RWPE2 (cell line): ENCODE results near the gene FAM193B.

Experiments used
- ATAC-seq: fragments of 200-7000 bp; cut with Tn5 transposase; 3 replicates; pipeline ENCODE4 v1.9.1; 2021; ENCODE audit warnings: low read depth
- DNase-seq: peaks from one replicate; pipeline ENCODE4 v3.0.0-alpha.2; 2020; ENCODE audit warnings: low spot score
- H3K27ac ChIP-seq: fragments of 450-650 bp; 2 replicates; pipeline ENCODE4 v1.5.1; 2017; ENCODE audit warnings: mild to moderate bottlenecking; ENCODE audit not compliant: poor library complexity, severe bottlenecking
- H3K27me3 ChIP-seq: fragments of 250-450 bp; sonication (Bioruptor Pico); 2 replicates; pipeline ENCODE4 v1.5.1; 2021; ENCODE audit warnings: mild to moderate bottlenecking, moderate library complexity; ENCODE audit not compliant: insufficient read depth, poor library complexity, severe bottlenecking
- H3K36me3 ChIP-seq: fragments of 250-450 bp; sonication (Bioruptor Pico); 2 replicates; pipeline ENCODE4 v1.5.1; 2020; ENCODE audit warnings: low read depth, mild to moderate bottlenecking, moderate library complexity
- H3K4me1 ChIP-seq: fragments of 250-450 bp; sonication (Bioruptor Pico); 2 replicates; pipeline ENCODE4 v1.5.1; 2021; ENCODE audit warnings: mild to moderate bottlenecking, moderate library complexity; ENCODE audit not compliant: insufficient read depth, poor library complexity, severe bottlenecking
- H3K4me3 ChIP-seq: fragments of 250-450 bp; sonication (Bioruptor Pico); 2 replicates; pipeline ENCODE4 v1.5.1; 2021; ENCODE audit warnings: mild to moderate bottlenecking, moderate library complexity; ENCODE audit not compliant: severe bottlenecking
- H3K9me3 ChIP-seq: fragments of 250-450 bp; sonication (Bioruptor Pico); 2 replicates; pipeline ENCODE4 v1.5.1; 2021; ENCODE audit warnings: mild to moderate bottlenecking, moderate library complexity; ENCODE audit not compliant: severe bottlenecking
- TF ChIP-seq, protein P1 (sequence below): fragments of 450-650 bp; IDR thresholded peaks from one replicate; pipeline ENCODE4 v1.5.1; 2017; ENCODE audit warnings: mild to moderate bottlenecking, moderate library complexity; ENCODE audit not compliant: poor library complexity, severe bottlenecking

The FAM193B gene

DNA sequence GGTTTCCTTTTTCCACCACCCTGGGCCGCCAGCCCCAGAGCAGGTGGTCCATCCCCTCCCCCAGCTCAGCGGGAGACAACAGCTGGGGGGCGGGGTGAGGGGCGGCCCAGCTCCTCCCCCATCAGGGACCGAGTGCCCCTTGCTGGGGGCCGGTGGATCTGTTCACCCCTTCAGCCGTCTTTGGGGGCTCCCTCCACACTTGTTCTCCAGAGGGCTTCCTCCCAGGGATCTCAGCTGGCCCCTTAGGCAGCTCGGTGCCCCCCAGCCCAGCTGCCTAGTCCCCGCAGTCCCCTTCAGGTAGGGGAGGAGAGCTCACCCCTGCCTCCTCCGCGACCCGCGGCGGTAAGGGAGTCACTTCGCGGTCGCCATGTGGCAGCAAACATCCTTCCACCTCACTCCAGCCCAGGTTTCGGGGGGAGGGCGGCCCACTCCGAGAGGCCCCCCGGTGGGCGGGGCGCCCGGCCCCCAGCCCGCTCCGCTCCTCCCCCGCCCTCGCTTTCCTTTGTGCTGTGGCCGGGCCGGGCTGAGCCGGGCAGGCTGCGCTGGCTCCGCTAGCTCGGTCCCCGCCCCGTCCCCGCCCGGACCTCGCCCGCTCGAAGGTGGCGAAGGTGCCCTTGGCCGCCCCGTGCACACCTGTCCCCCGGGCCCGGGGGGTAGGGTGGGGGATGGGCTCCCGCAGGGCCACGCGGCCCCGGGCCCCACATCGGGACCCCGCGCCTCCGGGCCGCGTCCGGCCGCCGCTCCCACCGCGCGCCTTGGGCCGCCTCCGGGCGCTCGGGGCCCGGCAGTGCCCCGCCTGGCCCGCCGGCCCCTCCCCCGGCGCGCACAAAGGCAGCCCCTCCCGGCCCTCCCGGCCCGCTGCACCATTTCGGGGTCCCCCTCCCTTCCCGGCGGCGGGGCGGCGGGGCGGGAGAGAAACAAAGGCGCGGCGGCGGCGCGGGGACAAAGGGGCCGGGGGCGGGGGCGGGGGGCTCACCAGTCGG lies 81.6 kb downstream of the FAM193B start:
- Histone ChIP-seq H3K4me1 (peaks cover 15% of the 10 kb centered on the region), H3K4me3 (peak overlapping the region; percentile 97), H3K36me3 (peaks cover 15% of the 10 kb centered on the region), H3K9me3 (no peaks in the 10 kb centered on the region), H3K27ac (peak overlapping the region; percentile 69), H3K27me3 (no peaks in the 10 kb centered on the region)
- peak; percentile 24 for ATAC-seq
- TF ChIP-seq, protein P1, sequence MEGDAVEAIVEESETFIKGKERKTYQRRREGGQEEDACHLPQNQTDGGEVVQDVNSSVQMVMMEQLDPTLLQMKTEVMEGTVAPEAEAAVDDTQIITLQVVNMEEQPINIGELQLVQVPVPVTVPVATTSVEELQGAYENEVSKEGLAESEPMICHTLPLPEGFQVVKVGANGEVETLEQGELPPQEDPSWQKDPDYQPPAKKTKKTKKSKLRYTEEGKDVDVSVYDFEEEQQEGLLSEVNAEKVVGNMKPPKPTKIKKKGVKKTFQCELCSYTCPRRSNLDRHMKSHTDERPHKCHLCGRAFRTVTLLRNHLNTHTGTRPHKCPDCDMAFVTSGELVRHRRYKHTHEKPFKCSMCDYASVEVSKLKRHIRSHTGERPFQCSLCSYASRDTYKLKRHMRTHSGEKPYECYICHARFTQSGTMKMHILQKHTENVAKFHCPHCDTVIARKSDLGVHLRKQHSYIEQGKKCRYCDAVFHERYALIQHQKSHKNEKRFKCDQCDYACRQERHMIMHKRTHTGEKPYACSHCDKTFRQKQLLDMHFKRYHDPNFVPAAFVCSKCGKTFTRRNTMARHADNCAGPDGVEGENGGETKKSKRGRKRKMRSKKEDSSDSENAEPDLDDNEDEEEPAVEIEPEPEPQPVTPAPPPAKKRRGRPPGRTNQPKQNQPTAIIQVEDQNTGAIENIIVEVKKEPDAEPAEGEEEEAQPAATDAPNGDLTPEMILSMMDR = no peak
- no peak for DNase-seq

DNA sequence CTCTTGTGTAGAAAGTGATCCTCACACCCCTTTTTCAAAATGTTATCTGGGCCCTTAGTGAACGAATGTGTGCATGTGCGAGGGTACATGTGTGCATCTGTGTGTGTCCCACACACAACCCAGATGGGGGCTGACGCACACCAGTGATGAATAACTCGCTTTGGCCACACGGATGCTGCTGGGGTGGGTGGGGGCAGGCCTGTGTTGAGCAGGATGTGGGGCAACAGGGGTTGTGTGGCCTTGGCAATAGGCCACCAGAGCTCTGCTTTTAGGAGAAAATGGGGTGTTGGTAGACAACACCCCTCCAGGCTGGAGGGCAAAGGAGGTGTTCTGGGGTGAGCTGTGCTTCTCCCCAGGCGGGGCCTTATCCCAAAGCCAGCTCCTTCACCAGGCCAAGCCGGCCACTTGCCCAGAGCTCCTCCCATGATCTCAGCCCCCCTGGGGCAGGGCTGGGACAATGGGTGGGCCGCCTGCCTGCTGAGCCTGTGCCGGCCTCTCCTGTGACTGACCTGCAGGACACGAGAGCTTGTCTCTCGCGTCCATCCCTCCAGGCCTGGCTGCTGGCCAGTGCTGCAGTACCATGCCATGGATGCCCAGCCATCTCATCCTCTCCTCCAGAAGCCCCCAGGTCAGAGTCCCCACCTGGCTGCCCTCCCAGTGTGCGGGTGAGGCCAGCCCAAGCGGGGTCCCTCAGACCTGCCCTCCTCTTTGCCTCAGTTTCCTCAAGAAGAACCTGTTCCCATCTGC lies 82.6 kb downstream of the FAM193B start:
- TF ChIP-seq, protein P1 = no peak
- no peak for ATAC-seq
- H3K27me3 ChIP-seq = no peaks in the 10 kb centered on the region
- H3K27ac ChIP-seq = peak overlapping the region; percentile 69
- H3K4me3 ChIP-seq = peak overlapping the region; percentile 97
- H3K4me1 ChIP-seq = peaks cover 15% of the 10 kb centered on the region
- H3K9me3 ChIP-seq = no peaks in the 10 kb centered on the region
- H3K36me3 ChIP-seq = peaks cover 24% of the 10 kb centered on the region
- DNase-seq = no peak

DNA sequence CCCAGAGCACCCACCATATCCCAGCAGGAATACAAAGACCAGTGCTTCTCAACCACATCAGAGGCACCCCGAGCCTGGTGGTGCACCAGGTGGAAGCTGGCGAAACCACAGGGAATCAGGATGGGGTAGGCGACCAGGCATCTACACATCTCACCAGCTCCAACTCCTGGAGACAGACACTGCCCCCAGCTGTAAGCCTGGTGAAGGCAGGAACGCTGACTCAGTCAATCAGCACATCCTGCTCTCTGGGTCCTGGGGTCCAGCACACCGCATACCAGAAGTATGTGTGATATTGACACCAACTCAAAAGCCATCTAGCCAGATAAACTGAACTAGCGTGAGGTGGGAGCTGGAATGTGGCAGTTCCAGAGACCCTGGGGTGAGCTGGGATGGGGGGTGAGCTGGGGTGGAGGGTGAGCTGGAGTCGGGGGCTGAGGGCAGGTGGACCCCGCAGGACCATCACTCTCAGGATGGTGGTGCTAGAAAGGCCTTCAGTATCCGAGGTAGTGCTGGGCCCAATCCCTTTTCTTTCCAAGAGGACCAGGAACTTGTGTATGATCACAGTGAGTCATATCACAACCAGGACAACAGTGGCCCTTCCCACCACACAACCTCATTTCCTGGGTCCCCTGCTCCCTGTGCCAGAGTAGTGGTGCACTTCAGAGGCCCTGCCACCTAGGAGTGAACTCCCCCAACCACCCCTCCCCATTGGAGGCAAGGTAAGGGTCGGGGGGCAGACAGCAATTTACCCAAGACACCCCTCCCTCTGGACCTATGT lies 83.4 kb downstream of the FAM193B start:
- Histone ChIP-seq H3K4me1 (peaks cover 15% of the 10 kb centered on the region), H3K9me3 (no peaks in the 10 kb centered on the region), H3K27ac (peak overlapping the region; percentile 69), H3K27me3 (no peaks in the 10 kb centered on the region), H3K36me3 (peaks cover 32% of the 10 kb centered on the region), H3K4me3 (no peak overlapping the region)
- ATAC-seq (no peak), DNase-seq (no peak)
- TF ChIP-seq, protein P1 = no peak
